ELR (cell line): ENCODE results near the gene C9orf50.

Experiments
- DNase-seq: peaks from one replicate; pipeline ENCODE4 v3.0.0-alpha.2; 2015; ENCODE audit warnings: low read depth

The C9orf50 gene

GRCh38 chr9:129591916-129592315, 29.0 kb downstream of the C9orf50 start:
- no peak for DNase-seq

DNA sequence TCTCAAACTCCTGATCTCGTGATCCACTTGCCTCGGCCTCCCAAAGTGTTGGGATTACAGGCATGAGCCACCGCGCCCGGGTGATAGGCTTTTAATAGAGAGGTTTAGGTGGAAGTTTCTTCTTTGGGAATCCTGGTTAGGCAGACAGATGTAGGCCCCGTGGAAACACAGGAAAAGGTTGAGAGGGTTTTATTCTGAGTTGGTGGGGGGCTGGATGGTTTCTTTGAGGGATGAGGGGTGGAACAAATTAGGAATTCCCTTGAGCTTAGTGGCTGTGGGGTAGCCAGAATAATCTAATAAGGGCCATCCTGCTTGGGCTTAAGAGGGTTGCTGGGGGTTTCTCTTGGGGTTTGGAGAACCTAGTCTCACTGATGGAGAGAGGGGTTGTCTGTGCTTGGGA, 30.4 kb downstream of the C9orf50 start:
- no peak for DNase-seq

DNA sequence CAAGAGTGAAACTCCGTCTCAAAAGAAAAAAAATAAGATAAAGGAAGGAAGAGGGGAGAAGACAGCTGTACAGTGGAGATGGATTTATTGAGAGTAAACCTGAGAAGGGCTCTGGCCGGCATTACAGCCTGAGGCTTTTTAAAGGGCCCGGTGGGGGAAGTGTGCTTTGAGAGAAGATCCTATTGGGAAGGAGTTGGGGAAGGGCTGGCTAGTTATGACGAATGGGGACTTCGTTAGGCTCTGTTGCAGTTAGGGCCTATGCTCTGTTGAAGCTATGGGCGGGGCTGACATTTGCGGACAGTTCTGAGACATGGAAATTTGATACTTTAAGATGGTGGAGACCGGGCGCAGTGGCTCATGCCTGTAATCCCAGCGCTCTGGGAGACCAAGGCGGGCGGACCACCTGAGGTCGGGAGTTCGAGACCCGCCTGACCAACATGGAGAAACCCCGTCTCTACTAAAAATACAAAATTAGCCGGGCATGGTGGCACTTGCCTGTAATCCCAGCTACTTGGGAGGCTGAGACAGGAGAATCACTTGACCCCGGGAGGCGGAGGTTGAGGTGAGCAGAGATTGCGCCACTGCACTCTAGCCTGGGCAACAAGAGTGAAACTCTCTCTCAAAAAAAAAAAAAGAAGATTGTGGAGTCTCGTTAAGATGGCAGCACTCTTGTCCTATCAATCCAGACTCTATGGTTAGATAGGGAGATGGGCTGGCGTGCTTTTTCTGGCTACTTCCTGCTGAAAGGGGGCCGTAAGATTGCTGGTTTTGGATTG, 33.2 kb downstream of the C9orf50 start:
- no peak for DNase-seq

GRCh38 chr9:129586685-129587084, 34.2 kb downstream of the C9orf50 start:
- DNase-seq, result no peak

GRCh38 chr9:129586245-129586644, 34.7 kb downstream of the C9orf50 start:
- no peak for DNase-seq

DNA sequence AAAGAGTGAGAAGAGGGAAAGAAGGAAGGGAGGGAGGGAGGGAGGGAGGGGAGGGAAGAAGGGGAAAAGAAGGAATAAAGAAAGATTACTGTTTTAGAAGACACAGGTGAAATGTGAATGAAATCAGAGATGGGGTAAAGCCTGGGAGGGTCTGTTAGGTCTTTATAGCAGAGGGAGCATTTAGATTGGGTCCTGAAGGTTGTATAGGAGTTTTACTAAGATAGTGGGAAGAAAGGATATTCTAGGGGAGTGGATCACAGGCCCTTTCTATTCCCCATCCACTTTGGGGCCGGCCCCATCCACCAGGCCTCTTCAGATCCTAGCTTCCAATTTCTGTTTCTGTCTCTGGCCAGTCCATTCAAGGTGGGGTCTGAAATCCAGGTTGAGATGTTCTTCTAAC, 35.5 kb downstream of the C9orf50 start:
- no peak for DNase-seq

- peak; percentile 89 for DNase-seq
Measured at GRCh38 chr9:129584136-129584535, 36.8 kb downstream of the C9orf50 start.

- no peak for DNase-seq
Measured at GRCh38 chr9:129583308-129584038, 37.4 kb downstream of the C9orf50 start.

GRCh38 chr9:129582855-129583254, 38.0 kb downstream of the C9orf50 start:
- DNase-seq, result no peak

GRCh38 chr9:129581505-129582189, 39.3 kb downstream of the C9orf50 start:
- no peak for DNase-seq

DNA sequence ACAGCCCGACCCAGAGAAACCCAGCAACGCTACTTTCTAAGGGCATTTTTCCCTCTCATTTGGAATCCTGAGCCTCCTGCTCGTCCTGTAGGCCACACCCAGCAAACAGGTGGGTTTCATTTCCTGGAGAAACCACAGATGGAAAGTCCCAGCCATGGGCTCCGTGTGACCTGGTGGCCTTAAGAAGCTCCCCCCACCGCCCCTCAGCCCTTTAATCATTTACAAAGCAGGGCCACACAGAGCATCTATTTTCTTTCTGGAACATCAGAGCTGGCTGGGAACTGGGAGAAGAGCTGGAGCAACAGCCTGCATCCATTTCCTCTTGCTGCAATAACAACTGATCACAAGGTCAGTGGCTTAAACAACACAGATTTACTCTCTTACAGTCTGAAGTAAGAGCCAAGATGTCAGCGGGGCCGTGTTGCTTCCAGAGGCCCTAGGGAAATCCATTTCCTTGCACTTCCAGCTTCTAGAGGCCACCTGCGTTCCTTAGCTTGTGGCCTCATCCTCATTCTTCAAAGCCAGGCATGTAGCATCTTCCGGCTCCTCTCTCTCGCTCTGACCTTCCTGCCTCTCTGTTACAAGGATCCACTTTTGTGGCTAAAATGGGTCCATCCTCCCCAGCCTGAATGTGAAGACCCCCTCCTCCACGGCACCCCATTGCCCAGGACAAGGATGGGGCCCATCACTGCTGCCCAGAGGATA, 40.5 kb downstream of the C9orf50 start:
- DNase-seq, result no peak

DNA sequence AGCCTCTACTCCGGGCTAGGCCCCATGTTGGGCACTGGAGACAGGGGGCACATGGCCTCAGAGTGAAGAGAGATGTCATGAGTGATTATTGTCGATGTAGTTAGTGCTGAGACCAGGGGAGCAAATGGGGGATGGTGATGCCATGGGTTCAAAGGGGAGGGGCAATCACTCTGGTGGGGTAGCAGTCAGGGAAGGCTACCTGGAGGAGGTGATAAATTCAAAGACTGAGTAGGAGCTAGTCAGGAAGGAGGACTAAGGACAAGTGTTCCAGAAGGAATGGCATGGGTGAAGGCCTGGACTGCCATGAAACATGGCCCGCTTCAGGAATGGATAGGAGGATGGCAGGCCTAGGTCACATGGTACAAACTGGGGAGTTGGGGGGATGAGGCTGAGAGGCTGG, 41.6 kb downstream of the C9orf50 start:
- DNase-seq, result no peak

DNA sequence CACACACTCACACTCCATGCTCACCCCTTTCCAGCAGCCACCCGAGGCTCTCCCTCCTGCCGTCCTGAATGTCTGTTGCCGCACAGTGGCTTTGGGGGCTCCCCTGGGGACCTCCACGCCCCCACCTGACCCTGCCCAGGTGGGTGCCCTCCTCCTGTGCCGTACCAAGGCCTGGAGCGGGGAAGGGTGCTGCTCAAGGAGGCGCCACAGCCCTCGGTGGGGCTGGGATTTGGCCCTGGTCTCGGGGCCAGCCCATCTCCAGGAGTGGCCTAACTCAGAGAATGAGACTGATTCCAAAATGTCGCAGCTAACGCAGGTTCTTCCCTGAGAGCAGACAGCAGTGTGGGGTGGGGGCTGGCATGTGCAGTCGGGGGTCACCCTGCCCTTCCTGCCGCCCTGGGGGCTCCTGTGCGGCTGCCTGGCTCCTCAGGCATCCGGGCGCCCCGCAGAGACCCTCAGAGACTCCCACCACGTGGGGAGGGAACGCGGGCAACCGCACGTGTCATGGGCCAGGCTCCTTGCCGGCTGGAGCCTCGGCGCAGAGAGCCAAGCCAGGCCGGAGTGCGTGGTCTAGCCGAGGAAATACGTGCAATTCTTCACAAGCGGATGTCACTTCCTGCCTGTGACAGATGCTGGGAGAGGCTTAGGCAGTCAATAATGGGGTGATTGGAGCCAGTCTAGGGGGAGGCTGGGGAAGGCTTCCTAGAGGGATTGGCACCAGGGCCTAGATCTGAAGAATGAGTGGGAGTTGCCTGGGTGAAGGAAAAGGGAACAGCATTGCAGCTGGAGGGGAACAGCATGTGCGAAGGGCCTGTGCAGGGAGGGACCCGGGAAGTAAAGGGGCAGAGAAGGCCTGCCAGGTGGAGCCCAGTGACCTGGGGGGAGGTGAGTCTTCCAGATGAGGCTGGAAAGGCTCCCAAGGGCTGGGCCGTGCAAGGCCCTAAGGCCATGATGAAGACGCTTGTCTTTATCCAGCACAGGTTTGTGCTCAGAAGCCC, 44.1 kb downstream of the C9orf50 start:
- DNase-seq, result peak; percentile 92

GRCh38 chr9:129575818-129576217, 45.1 kb downstream of the C9orf50 start:
- peak; percentile 49 for DNase-seq

- DNase-seq, result peak; percentile 76
Measured at GRCh38 chr9:129574911-129575585, 45.9 kb downstream of the C9orf50 start.

DNA sequence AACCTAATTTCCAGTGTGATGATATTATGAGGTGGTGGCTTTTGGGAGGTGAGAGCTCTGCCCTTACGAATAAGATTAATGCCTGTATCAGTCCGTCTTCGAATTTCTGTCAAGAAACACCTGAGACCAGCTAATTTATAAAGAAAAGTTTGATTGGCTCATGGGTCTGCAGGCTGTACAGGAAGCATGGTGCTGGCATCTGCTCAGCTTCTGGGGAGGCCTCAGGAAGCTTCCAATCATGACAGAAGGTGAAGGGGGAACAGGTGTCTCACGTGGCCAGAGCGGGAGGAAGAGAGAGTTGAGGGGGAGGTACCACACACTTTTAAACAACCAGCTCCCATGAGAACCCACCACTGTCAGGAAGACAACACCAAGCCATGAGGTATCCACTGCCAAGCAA, 46.9 kb downstream of the C9orf50 start:
- DNase-seq, result no peak

DNA sequence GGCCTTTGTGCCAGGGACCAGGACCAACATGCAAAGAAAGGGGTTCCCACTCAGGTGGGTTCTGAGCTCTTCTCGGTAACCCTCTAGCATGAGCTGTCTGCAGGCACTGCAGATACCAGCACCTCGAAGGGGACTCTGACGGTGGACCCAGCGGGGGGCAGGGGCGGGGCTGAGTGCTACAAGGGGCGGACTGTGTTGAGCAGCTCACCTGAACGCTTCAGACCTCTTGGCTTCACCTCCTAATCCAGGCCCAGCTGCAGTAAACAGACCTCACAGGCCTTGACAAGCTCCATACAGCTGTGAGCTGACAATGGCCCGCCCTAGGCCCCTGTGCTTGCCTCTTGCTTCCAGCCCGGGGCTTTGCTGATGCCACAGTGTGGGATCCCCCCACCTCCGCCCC, 48.4 kb downstream of the C9orf50 start:
- no peak for DNase-seq

DNA sequence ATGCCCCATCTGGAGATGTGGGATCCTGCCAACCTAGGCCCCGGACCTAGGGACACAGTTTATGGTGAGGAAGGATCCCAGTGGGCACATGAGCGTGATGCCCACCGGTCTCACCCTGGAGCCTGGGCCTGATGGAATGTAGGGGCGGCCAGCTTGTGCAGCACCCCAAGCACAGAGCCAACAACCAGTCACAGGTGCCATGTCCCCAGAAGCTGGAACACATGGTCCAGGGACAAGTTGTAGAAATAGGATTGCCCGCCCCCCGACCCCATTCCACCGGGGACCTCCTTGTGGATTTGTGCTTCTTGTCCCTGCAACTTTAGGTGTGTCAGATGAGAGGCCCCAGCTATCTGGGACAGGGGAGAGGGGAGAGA, 48.9 kb downstream of the C9orf50 start:
- DNase-seq, result no peak

DNA sequence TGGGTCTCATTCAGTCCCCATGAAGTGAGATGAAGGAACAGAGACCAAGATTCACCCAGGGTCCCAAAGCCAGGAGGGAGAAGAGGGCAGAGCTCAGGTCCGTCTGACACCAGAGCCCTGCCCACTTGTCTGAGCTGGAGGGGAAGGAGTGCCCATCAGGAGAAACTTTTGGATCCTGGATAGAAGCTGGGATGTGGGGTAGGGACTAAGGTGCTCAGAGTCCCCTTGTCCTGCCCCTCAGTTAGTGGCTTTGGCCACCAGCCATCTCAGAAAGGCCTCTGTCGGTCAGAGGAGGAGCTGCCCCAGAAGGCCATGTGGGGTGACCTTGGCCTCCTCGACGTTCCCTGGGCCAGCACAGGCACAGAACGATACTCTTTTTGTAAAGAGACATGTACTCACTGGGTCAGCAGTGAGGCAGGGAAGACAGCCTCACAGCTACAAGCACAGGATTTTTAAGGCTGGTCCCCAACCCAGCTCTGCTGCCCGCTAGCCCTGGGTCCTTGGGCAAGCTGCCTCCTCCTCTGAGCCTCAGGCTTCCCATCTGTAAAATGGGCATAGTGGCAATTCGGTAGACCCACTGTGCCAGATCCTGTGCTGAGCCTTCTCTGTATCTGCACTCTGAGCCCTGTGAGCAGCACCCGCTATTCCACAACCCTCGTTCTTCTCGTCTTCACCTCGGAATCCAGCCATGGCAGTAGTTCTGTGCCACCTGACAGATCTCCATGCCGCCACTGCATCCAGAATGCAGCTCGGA, 49.4 kb downstream of the C9orf50 start:
- no peak for DNase-seq
